Dermis lymphatic vessel endothelial cell (primary cell): ENCODE measurements around the gene FAM174A. TPM values are rescaled to one million over a fixed set of nuclear protein-coding genes. Genes with fewer than 3 reads are reported as not detected.

Experiments used
- total RNA-seq: library from RNA; depleted of rRNA; stranded (reverse); fragments of >200 nt; gene quantifications from 2 replicates; pipeline ENCODE4 v1.2.1, GENCODE V29; 2014

The FAM174A gene
- 23.2 and 28.2 TPM in 2 replicates for total RNA-seq

DNA sequence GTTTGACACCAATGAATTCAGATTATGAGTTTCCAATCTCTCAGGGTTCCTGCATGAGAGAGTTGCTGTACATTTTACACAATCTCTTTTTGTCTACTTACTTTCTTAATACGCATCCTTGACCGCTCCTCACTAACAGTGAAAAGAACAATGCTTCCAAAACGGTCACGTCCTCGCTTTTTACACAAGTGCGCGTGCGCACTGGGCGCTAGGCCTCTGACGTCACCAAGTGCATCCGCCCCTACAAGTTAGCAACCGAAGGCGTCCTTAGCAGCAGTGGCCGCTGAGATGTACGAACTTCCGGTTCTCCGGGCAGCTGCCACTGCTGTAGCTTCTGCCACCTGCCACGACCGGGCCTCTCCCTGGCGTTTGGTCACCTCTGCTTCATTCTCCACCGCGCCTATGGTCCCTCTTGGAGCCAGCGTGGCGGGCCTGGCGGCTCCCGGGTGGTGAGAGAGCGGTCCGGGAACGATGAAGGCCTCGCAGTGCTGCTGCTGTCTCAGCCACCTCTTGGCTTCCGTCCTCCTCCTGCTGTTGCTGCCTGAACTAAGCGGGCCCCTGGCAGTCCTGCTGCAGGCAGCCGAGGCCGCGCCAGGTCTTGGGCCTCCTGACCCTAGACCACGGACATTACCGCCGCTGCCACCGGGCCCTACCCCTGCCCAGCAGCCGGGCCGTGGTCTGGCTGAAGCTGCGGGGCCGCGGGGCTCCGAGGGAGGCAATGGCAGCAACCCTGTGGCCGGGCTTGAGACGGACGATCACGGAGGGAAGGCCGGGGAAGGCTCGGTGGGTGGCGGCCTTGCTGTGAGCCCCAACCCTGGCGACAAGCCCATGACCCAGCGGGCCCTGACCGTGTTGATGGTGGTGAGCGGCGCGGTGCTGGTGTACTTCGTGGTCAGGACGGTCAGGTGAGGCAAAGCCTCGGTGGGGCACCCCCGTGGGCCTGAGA is at the start of gene FAM174A:
Gene FAM174A (plus strand): TSS at position 315 of the 946 bp plus-strand sequence. CDS start 157 bp downstream, at position 472.

